Measurements from ENCODE around the gene SYTL1. TPM values are rescaled to one million over a fixed set of nuclear protein-coding genes. Genes with fewer than 3 reads are reported as not detected.

SYTL1 gene
- total and polyA plus RNA-seq, 4 donors, result 10.5 to 58.0 (median 34.6) TPM

DNA sequence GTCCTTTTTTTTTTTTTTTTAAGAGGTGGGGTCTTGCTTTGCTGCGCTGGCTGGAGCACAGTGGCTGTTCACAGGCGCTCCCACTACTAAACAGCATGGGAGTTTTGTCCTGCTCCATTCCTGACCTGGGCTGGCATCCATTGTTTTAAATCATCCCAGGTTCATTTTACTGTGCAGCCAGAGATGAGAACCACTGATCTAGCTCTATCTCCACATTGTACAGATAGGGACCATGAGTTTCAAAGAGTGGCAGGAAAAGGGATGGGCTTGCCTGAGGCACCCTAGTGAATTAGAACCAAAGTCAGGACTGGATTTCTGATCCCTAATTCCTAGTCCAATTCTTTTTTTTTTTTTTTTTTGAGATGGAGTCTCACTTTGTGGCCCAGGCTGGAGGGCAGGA, 27.1 kb upstream of the SYTL1 start:
- H3K9ac ChIP-seq (ENCODE audit: insufficient read depth in 1 of 2, low read length in 2 of 2), result no peak overlapping the region
- 83 to 89% methylated on average over 2 of the region's 2 CpGs for WGBS, 2 donors
- DNase-seq, result no peak
- no peaks in the 10 kb centered on the region for H3K4me1 ChIP-seq (ENCODE audit: control insufficient read depth in 5 of 5, insufficient read depth in 5 of 5, low read length in 5 of 5)
- H3K27ac ChIP-seq (ENCODE audit: low read depth in 1 of 2, low read length in 1 of 2), result no peak overlapping the region
- H3K36me3 ChIP-seq (ENCODE audit: control insufficient read depth in 4 of 4, insufficient read depth in 4 of 4, low read length in 4 of 4), result no peaks in the 10 kb centered on the region
- TF ChIP-seq, protein P1, sequence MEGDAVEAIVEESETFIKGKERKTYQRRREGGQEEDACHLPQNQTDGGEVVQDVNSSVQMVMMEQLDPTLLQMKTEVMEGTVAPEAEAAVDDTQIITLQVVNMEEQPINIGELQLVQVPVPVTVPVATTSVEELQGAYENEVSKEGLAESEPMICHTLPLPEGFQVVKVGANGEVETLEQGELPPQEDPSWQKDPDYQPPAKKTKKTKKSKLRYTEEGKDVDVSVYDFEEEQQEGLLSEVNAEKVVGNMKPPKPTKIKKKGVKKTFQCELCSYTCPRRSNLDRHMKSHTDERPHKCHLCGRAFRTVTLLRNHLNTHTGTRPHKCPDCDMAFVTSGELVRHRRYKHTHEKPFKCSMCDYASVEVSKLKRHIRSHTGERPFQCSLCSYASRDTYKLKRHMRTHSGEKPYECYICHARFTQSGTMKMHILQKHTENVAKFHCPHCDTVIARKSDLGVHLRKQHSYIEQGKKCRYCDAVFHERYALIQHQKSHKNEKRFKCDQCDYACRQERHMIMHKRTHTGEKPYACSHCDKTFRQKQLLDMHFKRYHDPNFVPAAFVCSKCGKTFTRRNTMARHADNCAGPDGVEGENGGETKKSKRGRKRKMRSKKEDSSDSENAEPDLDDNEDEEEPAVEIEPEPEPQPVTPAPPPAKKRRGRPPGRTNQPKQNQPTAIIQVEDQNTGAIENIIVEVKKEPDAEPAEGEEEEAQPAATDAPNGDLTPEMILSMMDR (IDR thresholded peaks at IDR 0.05; ENCODE audit: control extremely low read depth, extremely low read depth), result no peak
- H3K4me3 ChIP-seq, result no peak overlapping the region
- no peak for ATAC-seq (ENCODE audit: insufficient read depth, low FRiP score)
- no peaks in the 10 kb centered on the region for H3K27me3 ChIP-seq (ENCODE audit: control insufficient read depth in 3 of 3, insufficient read depth in 3 of 3, low read length in 2 of 3)
- H3K9me3 ChIP-seq (ENCODE audit: control insufficient read depth in 4 of 4, insufficient read depth in 3 of 4, low read length in 3 of 4), result no peaks in the 10 kb centered on the region

DNA sequence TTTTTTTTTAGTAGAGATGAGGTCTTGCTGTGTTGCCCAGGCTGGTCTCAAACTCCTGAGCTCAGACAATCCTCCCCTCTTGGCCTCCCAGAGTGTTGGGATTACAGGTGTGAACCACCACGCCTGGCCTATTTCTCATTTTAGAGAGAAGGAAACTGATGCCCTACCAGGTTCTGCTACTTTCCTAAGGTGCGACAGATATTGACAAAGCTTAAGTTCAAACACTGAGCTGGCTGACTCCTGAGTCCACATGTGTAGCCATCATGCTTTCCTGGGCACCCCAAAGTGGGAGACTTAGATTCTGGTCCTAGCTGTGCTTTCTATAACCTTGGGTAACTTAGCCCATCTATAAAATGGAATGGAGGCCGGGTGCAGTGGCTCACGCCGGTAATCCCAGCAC, 25.0 kb upstream of the SYTL1 start:
- no peak overlapping the region for H3K9ac ChIP-seq (ENCODE audit: insufficient read depth in 1 of 2, low read length in 2 of 2)
- no peaks in the 10 kb centered on the region for H3K27me3 ChIP-seq (ENCODE audit: control insufficient read depth in 3 of 3, insufficient read depth in 3 of 3, low read length in 2 of 3)
- H3K4me3 ChIP-seq, result no peak overlapping the region
- no peaks in the 10 kb centered on the region for H3K36me3 ChIP-seq (ENCODE audit: control insufficient read depth in 4 of 4, insufficient read depth in 4 of 4, low read length in 4 of 4)
- ATAC-seq (ENCODE audit: insufficient read depth, low FRiP score) (no peak), DNase-seq (no peak)
- H3K27ac ChIP-seq (ENCODE audit: low read depth in 1 of 2, low read length in 1 of 2), result no peak overlapping the region
- peaks cover 0 to 3% (median 0%) of the 10 kb centered on the region in 5 donors for H3K4me1 ChIP-seq (ENCODE audit: control insufficient read depth in 5 of 5, insufficient read depth in 5 of 5, low read length in 5 of 5)
- TF ChIP-seq, protein P1 (IDR thresholded peaks at IDR 0.05; ENCODE audit: control extremely low read depth, extremely low read depth), result no peak
- 80 to 89% methylated on average over 5 of the region's 5 CpGs for WGBS, 2 donors
- no peaks in the 10 kb centered on the region for H3K9me3 ChIP-seq (ENCODE audit: control insufficient read depth in 4 of 4, insufficient read depth in 3 of 4, low read length in 3 of 4)

DNA sequence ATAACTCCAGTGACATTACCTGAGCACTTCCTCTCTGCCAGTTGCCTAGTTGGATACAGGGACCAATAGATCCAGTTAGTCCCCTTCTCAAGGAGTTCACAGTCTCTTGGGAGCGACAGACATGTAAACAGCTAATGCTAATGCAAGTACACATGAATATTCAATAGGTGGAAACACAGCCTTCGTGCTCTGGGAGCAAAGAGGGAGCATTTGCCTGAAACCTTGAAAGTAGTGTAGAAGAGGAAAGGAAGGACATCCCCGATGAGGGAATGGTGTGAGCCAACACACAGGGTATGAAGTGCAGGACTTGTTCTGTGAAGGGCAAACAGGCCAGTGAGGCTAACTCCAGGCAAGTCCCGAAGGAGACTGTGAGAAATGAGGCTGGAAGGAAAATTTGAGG, 23.7 kb upstream of the SYTL1 start:
- DNase-seq, result no peak
- H3K27ac ChIP-seq (ENCODE audit: low read depth in 1 of 2, low read length in 1 of 2), result no peak overlapping the region
- ATAC-seq (ENCODE audit: insufficient read depth, low FRiP score), result no peak
- H3K27me3 ChIP-seq (ENCODE audit: control insufficient read depth in 3 of 3, insufficient read depth in 3 of 3, low read length in 2 of 3), result no peaks in the 10 kb centered on the region
- no peak overlapping the region for H3K4me3 ChIP-seq
- H3K9me3 ChIP-seq (ENCODE audit: control insufficient read depth in 4 of 4, insufficient read depth in 3 of 4, low read length in 3 of 4), result no peaks in the 10 kb centered on the region
- WGBS, 2 donors, result 32 to 47% methylated on average over 4 of the region's 4 CpGs
- peaks cover 0 to 9% (median 4%) of the 10 kb centered on the region in 5 donors for H3K4me1 ChIP-seq (ENCODE audit: control insufficient read depth in 5 of 5, insufficient read depth in 5 of 5, low read length in 5 of 5)
- H3K36me3 ChIP-seq (ENCODE audit: control insufficient read depth in 4 of 4, insufficient read depth in 4 of 4, low read length in 4 of 4), result no peaks in the 10 kb centered on the region
- H3K9ac ChIP-seq (ENCODE audit: insufficient read depth in 1 of 2, low read length in 2 of 2), result no peak overlapping the region
- TF ChIP-seq, protein P1 (IDR thresholded peaks at IDR 0.05; ENCODE audit: control extremely low read depth, extremely low read depth), result no peak

DNA sequence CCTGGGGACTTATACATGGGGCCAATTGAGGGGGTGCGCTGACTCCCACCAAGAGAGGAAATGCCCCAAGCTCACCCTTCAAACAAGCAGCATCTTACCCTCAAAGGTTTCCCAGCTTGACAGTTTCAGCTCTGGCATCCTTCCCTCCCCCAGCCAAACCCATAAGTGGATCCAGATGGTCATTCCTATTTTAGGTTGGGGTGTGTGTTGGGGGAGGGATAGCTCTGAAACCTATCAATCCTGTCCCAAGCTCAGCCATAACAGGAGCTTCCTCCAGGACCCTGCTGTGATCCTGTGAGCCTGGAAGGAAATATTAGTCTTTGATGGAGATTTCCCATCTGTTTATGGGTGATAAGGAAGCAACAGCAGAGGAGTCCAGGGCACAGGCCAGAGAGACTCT, 23.2 kb upstream of the SYTL1 start:
- Histone ChIP-seq H3K27me3 (ENCODE audit: control insufficient read depth in 3 of 3, insufficient read depth in 3 of 3, low read length in 2 of 3) (no peaks in the 10 kb centered on the region), H3K27ac (ENCODE audit: low read depth in 1 of 2, low read length in 1 of 2) (no peak overlapping the region), H3K4me1 (ENCODE audit: control insufficient read depth in 5 of 5, insufficient read depth in 5 of 5, low read length in 5 of 5) (peaks cover 2 to 13% (median 8%) of the 10 kb centered on the region in 5 donors), H3K9ac (ENCODE audit: insufficient read depth in 1 of 2, low read length in 2 of 2) (no peak overlapping the region), H3K36me3 (ENCODE audit: control insufficient read depth in 4 of 4, insufficient read depth in 4 of 4, low read length in 4 of 4) (no peaks in the 10 kb centered on the region), H3K4me3 (no peak overlapping the region), H3K9me3 (ENCODE audit: control insufficient read depth in 4 of 4, insufficient read depth in 3 of 4, low read length in 3 of 4) (no peaks in the 10 kb centered on the region)
- TF ChIP-seq, protein P1 (IDR thresholded peaks at IDR 0.05; ENCODE audit: control extremely low read depth, extremely low read depth), result no peak
- ATAC-seq (ENCODE audit: insufficient read depth, low FRiP score) (no peak), DNase-seq (no peak)
- WGBS, 2 donors, result 67 to 71% methylated on average over 1 of the region's 1 CpG
